ENCODE measurements around the gene MPO.
A peak's percentile ranks its signal among the peaks of the same experiment; 100 is the strongest.

The MPO gene

GRCh38 chr17:58281511-58282011 lies 826 bp upstream of the MPO start:
- peaks cover 29% of the 10 kb centered on the region for H3K27me3 Mint-ChIP-seq (ENCODE audit: low read depth)
- H3K27ac Mint-ChIP-seq = no peak overlapping the region

GRCh38 chr17:58279736-58280479 lies 827 bp downstream of the MPO start:
- no peaks in the 10 kb centered on the region for H3K36me3 Mint-ChIP-seq (ENCODE audit: low read depth)
- H3K4me1 Mint-ChIP-seq (ENCODE audit: low read depth) = peaks cover 5% of the 10 kb centered on the region
- no peaks in the 10 kb centered on the region for H3K9me3 Mint-ChIP-seq
- H3K4me3 Mint-ChIP-seq = no peak overlapping the region
- H3K27me3 Mint-ChIP-seq (ENCODE audit: low read depth) = peaks cover 29% of the 10 kb centered on the region
- H3K27ac Mint-ChIP-seq = no peak overlapping the region

More at GRCh38 chr17:58281511-58282011, 826 bp upstream of the MPO start:
- H3K9me3 Mint-ChIP-seq = no peaks in the 10 kb centered on the region
- no peak overlapping the region for H3K4me3 Mint-ChIP-seq
- H3K36me3 Mint-ChIP-seq (ENCODE audit: low read depth) = no peaks in the 10 kb centered on the region
- H3K4me1 Mint-ChIP-seq (ENCODE audit: low read depth) = peaks cover 5% of the 10 kb centered on the region

GRCh38 chr17:58279016-58279711 lies 1.6 kb downstream of the MPO start:
- peaks cover 31% of the 10 kb centered on the region for H3K27me3 Mint-ChIP-seq (ENCODE audit: low read depth)
- no peaks in the 10 kb centered on the region for H3K9me3 Mint-ChIP-seq
- peaks cover 5% of the 10 kb centered on the region for H3K4me1 Mint-ChIP-seq (ENCODE audit: low read depth)
- H3K4me3 Mint-ChIP-seq = no peak overlapping the region
- no peaks in the 10 kb centered on the region for H3K36me3 Mint-ChIP-seq (ENCODE audit: low read depth)
- no peak overlapping the region for H3K27ac Mint-ChIP-seq

- Mint-ChIP-seq H3K9me3 (no peaks in the 10 kb centered on the region), H3K27ac (no peak overlapping the region), H3K27me3 (ENCODE audit: low read depth) (peaks cover 36% of the 10 kb centered on the region), H3K4me1 (ENCODE audit: low read depth) (peaks cover 5% of the 10 kb centered on the region), H3K4me3 (no peak overlapping the region), H3K36me3 (ENCODE audit: low read depth) (no peaks in the 10 kb centered on the region)
Observed at GRCh38 chr17:58278661-58279015, 2.1 kb downstream of the MPO start.

GRCh38 chr17:58277802-58278595 lies 2.7 kb downstream of the MPO start:
- H3K27me3 Mint-ChIP-seq (ENCODE audit: low read depth) = peaks cover 36% of the 10 kb centered on the region
- H3K27ac Mint-ChIP-seq = no peak overlapping the region
- no peak overlapping the region for H3K4me3 Mint-ChIP-seq
- no peaks in the 10 kb centered on the region for H3K9me3 Mint-ChIP-seq
- no peaks in the 10 kb centered on the region for H3K36me3 Mint-ChIP-seq (ENCODE audit: low read depth)
- peaks cover 5% of the 10 kb centered on the region for H3K4me1 Mint-ChIP-seq (ENCODE audit: low read depth)

- no peaks in the 10 kb centered on the region for H3K36me3 Mint-ChIP-seq (ENCODE audit: low read depth)
- no peak overlapping the region for H3K4me3 Mint-ChIP-seq
- H3K27me3 Mint-ChIP-seq (ENCODE audit: low read depth) = peaks cover 36% of the 10 kb centered on the region
- H3K9me3 Mint-ChIP-seq = no peaks in the 10 kb centered on the region
- peaks cover 5% of the 10 kb centered on the region for H3K4me1 Mint-ChIP-seq (ENCODE audit: low read depth)
- H3K27ac Mint-ChIP-seq = no peak overlapping the region
Observed at GRCh38 chr17:58277107-58277801, 3.5 kb downstream of the MPO start.

- no peaks in the 10 kb centered on the region for H3K36me3 Mint-ChIP-seq (ENCODE audit: low read depth)
- no peak overlapping the region for H3K4me3 Mint-ChIP-seq
- H3K27ac Mint-ChIP-seq = no peak overlapping the region
- H3K4me1 Mint-ChIP-seq (ENCODE audit: low read depth) = peaks cover 5% of the 10 kb centered on the region
- no peaks in the 10 kb centered on the region for H3K9me3 Mint-ChIP-seq
- H3K27me3 Mint-ChIP-seq (ENCODE audit: low read depth) = peaks cover 36% of the 10 kb centered on the region
Observed at GRCh38 chr17:58276423-58276822, 4.3 kb downstream of the MPO start.

- Mint-ChIP-seq H3K27ac (no peak overlapping the region), H3K9me3 (no peaks in the 10 kb centered on the region), H3K36me3 (ENCODE audit: low read depth) (no peaks in the 10 kb centered on the region), H3K4me1 (ENCODE audit: low read depth) (peaks cover 5% of the 10 kb centered on the region), H3K4me3 (no peak overlapping the region), H3K27me3 (ENCODE audit: low read depth) (peaks cover 27% of the 10 kb centered on the region)
Observed at GRCh38 chr17:58275417-58275816, 5.3 kb downstream of the MPO start.

- no peaks in the 10 kb centered on the region for H3K4me1 Mint-ChIP-seq (ENCODE audit: low read depth)
- H3K36me3 Mint-ChIP-seq (ENCODE audit: low read depth) = no peaks in the 10 kb centered on the region
- peaks cover 14% of the 10 kb centered on the region for H3K27me3 Mint-ChIP-seq (ENCODE audit: low read depth)
- H3K27ac Mint-ChIP-seq = no peak overlapping the region
- H3K4me3 Mint-ChIP-seq = no peak overlapping the region
- H3K9me3 Mint-ChIP-seq = no peaks in the 10 kb centered on the region
Observed at GRCh38 chr17:58273453-58274104, 7.2 kb downstream of the MPO start.

- H3K9me3 Mint-ChIP-seq = no peaks in the 10 kb centered on the region
- peak overlapping the region; percentile 12 for H3K27ac Mint-ChIP-seq
- no peaks in the 10 kb centered on the region for H3K36me3 Mint-ChIP-seq (ENCODE audit: low read depth)
- peaks cover 9% of the 10 kb centered on the region for H3K27me3 Mint-ChIP-seq (ENCODE audit: low read depth)
- no peaks in the 10 kb centered on the region for H3K4me1 Mint-ChIP-seq (ENCODE audit: low read depth)
- no peak overlapping the region for H3K4me3 Mint-ChIP-seq
Observed at GRCh38 chr17:58272367-58273280, 8.1 kb downstream of the MPO start.

- no peaks in the 10 kb centered on the region for H3K36me3 Mint-ChIP-seq (ENCODE audit: low read depth)
- no peaks in the 10 kb centered on the region for H3K4me1 Mint-ChIP-seq (ENCODE audit: low read depth)
- H3K4me3 Mint-ChIP-seq = no peak overlapping the region
- no peaks in the 10 kb centered on the region for H3K9me3 Mint-ChIP-seq
- no peak overlapping the region for H3K27ac Mint-ChIP-seq
- peaks cover 7% of the 10 kb centered on the region for H3K27me3 Mint-ChIP-seq (ENCODE audit: low read depth)
Observed at GRCh38 chr17:58271216-58271931, 9.4 kb downstream of the MPO start.

GRCh38 chr17:58270476-58271215 lies 10.1 kb downstream of the MPO start:
- H3K4me3 Mint-ChIP-seq = no peak overlapping the region
- no peaks in the 10 kb centered on the region for H3K9me3 Mint-ChIP-seq
- H3K27me3 Mint-ChIP-seq (ENCODE audit: low read depth) = peaks cover 14% of the 10 kb centered on the region
- no peaks in the 10 kb centered on the region for H3K36me3 Mint-ChIP-seq (ENCODE audit: low read depth)
- H3K27ac Mint-ChIP-seq = no peak overlapping the region
- H3K4me1 Mint-ChIP-seq (ENCODE audit: low read depth) = no peaks in the 10 kb centered on the region
